CD4-positive, alpha-beta T cell treated with Interleukin-4 for 4 hours (primary cell): ENCODE measurements around the gene SPATA13.

Experiments
- DNase-seq: peaks from one replicate; pipeline ENCODE4 v3.0.0-alpha.2; 2020

SPATA13 gene

DNA sequence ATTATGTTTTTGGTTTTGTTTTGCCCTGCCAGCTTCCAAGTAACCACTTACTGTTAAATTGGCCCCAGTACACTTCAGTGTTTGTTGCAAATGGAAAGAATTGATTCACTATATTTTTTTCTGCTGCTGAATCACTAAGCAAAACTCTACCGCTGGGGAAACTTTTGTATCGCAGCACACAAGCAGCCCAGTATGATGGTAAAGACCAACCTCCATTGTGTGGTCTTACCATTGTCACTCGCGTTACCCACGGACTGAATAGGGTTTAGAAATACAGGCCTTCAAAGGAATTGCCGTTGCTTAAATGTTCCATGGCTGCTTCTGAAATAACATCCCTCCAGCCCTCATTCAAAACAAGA is 7.9 kb downstream of the SPATA13 start:
- no peak for DNase-seq

DNA sequence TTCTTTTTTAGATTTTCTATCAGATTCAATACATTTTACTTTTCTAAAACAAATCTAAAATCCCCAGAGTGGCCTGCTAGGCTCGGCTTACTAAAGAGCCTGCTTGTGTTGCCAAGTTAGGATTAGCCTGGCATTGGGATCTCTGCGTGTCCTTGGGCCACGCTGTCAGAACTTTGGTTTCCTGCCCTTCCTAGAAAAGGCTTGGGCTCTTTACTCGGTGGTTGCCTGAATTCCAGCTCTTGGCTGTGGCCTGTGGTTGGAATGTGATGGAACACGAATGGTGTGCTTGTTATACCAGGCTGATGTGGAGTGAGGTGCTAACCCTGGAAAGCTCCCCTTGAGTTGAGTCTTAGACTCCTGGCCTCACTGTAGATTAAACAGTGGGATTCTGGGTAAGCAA is 8.5 kb downstream of the SPATA13 start:
- no peak for DNase-seq

DNA sequence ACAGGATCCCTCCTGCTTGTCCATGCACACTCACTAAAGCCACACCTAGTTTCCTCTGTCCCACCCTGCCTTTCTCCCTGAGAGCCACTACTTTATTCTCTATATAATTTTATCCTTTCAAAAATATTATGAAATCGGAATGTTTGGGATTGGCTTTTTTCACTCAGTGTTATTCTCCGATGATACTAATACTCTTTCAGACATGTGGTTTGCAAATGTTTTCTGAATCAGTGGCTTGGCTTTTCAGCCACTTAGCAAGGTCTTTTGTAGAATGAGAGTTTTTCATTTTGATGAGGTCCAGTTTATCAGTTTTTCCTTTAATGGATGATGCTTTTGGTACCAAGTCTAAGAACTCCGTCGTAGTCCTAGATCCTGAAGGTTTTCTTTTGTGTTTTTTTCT is 11.6 kb downstream of the SPATA13 start:
- no peak for DNase-seq

DNA sequence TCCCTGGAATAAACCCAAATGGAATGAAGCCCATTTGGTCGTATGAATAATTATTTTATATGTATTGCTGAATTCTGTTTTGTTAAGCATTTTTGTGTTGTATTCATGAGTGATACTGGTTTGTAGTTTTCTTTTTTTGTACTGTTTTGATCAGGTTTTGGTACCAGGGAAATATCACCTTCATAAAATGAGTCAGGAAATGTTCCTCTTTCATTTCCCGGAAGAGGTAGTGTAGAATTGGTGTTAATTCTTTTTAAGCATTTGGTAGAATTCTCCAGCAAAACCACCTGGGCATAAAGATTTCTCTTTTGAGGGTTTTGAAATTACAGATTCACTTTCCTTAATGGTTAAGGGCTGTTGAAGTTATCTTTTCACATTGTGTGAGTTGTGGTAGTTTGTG is 13.3 kb downstream of the SPATA13 start:
- no peak for DNase-seq

DNA sequence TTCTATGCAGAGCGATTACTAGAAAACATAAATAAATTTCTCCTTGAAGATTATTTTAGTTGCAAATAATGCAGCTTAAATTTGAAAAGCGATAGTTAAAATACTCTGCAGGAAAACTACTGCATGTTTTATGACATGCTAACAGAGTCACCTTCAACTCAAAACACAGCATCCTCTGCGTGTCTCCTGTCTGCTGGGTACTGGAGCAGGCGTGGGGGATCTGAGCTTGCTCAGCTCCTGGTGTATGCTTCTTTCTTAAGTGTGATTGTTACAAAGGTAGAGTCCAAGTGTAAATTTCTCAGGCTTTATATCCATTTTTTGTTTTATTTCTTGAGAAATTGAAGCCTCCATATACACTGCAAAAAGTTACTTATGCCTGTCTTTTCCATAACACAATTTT is 15.3 kb downstream of the SPATA13 start:
- DNase-seq: no peak

DNA sequence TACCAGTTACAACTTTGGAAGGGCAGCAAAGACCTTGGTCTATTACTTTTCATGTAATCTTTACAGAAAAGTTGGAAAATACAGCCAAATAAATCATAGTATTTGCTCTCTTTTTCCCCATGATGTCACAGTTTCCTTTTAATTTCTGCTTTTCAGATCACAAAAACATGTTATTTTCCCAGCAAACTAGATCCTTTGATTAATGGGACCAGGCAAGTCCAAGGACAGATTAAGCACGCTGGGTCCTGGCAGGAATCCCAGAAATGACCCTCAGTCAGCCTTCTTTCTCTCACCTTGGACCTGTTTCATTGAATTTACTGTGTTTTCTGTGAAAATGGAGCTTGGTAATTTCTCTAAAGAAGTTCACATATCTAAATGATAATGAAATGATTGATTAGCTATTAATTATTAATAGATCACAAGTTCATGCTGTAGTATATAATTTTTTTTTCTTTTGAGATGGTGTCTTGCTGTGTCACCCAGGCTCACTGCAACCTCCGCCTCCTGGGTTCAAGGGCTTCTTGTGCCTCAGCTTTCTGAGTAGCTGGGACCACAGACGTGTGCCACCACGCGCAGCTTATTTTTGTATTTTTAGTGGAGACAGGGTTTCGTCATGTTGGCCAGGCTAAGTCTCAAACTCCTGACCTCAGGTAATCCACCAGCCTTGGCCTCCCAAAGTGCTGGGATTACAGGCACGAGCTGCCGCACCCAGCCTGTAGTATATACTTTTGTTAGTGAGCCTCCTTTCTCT is 16.0 kb downstream of the SPATA13 start:
- DNase-seq: no peak

DNA sequence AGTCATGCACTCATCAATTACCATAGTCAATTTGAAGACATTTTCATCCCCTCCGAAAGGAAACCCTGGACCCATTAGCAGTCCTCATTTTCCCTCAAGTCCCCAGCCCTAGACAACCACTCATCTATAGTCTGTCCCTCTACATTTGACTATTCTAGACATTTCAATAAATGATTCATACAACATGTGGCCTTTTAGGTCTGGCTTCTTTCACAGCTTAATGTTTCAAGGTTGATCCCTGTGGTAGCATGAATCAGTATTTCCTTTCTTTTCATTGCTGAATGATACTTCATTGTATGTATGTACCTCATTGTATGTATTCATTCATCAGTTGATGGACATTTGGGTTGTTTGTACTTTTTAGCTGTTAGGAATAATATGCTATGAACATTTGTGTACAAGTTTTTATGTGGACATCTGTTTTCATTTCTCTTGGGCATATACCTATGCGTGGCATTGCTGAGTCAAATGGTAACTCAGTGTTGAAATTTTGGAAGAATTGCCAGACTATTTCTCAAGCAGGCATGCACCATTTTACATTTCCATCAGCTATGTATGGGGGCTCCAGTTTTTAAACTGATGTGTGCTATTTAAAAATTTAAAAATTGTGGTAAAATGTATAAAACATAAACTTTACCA is 18.4 kb downstream of the SPATA13 start:
- no peak for DNase-seq

DNA sequence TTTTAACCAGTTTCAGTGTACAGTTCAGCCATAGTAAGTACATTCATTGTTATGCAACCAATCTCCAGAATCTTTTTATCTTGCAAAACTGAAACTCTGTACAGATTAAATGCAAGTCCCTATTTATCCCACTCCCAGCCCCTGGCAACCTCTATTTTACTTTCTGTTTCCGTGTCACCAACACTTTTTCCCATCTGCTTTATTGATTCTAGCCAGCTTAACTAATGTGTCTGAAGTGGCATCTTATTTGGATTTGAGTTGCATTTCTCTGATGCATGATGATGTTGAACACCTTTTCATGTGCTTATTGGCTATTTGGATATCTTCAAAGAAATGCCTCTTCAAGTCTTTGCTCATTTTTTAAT is 18.9 kb downstream of the SPATA13 start:
- DNase-seq: no peak

DNA sequence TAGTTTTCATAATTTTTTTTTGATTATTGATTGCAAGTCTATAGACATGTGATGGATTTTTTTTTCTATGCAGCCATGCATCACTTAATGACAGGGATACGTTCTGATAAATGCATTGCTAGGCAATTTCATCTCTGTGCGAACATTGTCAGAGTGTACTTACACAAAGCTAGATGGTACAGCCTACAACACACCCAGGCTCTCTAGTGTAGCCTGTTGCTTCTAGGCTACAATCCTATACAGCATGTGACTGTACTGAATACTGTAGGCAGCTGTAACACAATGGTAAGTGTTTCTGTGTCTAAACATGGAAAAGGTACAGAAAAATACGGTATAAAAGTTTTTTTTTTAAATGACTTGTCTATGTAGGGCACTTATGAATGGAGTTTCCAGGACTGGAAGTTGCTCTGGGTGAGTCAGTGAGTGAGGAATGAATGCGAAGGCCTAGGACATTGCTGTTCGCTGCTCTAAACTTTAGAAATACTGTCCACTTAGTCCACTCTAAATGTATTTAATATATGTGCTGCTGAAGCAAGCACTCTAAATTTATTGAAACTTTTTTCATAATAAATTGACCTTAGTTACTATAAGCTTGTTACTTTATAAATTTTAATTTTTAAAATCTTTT is 20.3 kb downstream of the SPATA13 start:
- DNase-seq: no peak

DNA sequence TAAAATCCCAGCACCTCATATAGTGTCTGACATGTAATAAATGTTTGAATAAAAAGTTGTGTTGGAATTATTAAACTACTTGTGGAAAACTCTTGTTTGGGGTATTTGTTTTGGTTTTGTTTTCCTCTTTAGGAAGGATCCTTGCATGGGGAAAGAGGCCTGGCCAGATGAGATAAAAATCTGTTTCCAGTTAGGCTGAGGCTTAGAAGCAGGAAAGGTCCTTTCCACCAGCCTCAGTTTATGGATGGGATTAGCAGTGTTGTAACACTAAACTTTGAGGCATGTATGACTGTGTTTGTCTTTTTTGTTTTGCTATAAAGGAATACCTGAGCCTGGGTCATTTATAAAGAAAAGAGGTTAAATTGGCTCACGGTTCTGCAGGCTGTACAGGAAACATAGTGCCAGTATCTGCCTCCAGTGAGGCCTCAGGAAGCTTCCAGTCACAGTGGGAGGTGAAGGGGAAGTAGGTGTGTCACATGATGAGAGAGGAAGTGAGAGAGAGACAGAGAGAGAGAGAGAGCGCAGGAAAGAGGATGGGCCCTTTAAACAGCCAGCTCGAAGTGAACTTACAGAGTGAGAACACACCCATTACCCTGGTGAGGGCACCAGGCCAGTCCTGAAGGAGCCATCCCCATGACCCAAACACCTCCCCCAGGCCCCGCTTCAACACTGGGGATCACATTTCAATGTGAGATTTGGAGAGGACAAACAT is 21.6 kb downstream of the SPATA13 start:
- DNase-seq: no peak

DNA sequence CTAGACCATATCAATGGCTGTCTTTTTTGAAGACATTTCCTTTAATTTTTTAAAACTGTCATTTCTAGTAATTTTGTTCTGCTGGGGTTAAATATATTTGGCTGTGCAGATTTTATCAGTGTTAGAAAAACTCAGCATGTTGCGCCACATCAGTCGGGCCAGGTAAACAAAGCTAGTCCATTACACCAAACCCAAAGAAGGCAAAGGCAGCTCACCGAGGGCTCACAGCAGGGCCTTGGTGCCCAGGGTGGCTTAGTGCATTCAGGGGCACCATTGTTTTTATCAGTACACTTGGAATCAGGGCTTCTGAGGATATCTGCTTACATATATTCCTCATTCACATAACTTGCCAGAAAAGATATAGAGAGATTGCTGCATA is 22.2 kb downstream of the SPATA13 start:
- DNase-seq: no peak

DNA sequence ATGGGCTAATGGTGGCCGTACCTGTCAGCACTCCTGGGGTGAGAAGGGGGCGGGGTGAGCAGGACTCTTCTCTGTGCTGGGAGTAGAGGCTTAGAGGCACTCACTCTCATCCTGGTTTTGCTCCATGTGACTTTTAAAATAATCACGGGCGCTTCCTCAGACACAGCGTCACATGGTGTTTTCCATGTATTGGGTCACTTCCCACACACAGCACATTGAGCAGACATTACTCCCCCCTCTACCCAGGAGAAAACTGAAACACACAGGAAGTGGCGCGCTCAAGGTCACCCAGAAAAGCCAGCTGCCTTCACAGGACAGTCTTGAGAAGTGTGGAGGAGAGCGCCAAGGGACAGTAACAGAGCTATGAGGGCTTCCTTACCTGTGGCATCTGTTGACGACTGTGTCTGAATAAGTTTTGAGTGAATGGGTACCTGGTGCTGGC is 23.2 kb downstream of the SPATA13 start:
- no peak for DNase-seq

DNA sequence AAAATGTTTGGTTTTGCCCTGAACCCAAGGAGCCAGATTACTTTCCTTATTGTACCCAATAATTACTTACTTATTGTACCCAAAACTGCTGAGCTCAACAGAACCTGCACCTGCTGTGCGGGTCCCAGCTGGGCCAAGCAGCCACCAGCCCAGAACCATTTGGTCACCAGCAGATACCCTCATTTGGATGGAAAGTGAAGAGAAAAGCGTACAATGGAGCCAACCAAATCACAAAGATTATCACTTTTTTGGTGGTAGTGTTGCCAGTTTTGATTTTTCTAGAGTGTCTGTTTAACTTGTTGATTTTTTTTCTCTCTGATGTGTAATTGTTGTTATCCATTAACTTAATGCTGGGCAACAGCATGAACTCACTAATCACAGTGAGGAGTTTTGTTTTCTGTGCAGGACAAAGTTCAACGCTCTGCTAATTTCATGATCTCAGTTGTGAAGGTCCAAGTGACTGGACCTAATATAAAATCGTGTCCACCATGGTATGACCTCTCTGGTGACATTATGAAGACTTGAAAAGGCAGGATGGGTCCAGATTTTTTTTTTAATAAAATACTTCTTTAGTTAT is 23.8 kb downstream of the SPATA13 start:
- no peak for DNase-seq

DNA sequence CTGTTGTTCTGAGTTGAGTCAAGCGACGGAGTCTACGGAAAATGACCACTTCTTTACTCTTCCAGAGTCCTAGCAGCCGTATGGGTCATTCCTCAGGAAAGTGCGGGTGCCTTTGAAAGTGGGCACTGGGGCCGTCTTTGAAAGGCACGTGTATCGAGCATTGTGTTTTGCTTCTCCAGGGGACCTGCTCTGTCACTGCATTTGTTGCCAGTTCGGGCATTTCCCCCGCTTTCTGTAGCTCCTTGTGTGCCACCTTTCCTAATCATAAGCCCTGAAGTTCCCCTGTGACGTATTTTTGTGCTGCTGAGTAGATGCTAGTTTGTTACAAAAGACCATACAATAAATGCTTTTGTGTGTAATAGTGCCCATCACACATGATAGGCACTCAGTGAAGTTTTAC is 24.4 kb downstream of the SPATA13 start:
- DNase-seq: no peak

DNA sequence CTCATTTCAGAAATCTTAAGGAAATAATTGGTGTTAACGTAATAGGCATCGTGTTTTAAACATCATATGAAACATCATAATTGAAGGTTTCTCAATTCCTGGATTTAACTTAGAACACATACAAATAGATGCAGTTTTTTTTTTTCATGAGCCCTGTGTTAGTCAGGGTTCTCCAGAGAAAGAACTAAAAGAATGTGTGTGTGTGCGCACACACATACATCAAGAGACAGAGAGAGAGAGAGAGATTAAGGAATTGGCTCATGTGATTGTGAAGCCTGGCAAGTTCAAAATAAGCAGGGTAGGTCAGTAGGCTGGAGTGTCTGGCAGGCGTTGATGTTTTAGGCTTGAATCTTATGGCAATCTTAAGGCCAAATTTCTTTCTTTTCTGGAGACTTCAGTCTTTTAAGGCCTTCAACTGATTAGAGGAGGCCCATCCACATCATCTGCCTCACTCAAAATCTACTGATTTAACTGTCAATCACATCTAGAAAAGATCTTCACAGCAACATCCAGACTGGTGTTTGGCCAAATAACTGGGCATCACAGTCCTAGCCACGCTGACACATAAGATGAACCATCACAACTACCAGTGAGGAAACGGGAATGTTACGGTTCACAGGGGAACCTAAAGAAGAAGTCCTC is 25.2 kb downstream of the SPATA13 start:
- DNase-seq: no peak

DNA sequence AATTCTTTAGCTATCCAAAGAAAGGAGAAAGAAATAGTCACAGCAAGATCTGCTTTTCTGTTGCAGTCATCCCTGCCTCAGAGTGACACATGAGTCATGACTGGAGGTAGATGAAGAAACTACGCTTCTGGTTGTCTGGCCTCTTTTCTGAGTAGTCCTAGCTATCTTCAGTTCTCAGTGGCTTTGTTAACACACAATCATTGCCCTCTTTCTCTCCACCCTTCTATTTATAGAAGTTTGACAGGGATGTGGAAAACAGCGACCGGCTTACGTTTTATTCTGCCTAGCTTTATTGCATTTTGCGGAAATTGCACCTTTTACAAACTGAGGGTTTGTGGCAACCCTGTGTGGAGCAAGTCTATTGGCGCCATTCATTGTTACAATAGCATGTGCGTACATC is 26.7 kb downstream of the SPATA13 start:
- no peak for DNase-seq

DNA sequence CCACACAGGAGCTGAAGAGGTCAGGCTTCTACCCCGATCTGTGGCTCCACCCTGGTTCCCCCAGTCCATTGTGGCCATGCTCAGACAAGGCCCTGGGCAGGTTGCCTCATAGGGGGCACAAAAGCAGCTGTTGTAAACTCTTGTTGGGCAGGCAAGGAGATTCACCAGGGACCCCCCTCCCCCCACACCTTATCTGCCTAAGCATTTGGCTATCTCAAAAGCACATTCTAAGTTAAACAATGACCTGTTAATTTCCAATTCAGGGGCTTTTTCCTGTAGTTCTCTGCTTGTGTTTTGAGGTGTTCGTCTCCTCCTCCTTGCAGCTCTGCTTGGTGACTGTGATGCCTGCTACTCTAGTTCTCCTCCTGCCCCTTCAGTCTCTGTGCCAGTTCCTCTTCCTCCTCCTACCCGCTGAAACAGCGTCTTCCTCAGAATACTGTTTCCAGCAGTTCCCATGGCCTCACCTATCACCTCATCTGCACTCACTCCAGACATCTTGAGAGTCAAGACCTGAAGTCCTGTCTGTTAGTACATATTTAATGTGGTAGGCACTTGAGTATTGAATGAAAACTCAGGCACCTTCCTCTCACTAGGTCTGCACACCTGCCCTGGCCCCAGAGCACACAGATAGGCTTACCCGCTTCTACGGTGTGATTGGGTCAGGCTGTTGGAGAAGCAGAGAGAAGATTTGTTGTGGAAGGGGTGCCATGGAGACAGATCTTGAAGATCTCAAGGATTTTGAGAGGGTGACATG is 31.7 kb downstream of the SPATA13 start:
- no peak for DNase-seq

DNA sequence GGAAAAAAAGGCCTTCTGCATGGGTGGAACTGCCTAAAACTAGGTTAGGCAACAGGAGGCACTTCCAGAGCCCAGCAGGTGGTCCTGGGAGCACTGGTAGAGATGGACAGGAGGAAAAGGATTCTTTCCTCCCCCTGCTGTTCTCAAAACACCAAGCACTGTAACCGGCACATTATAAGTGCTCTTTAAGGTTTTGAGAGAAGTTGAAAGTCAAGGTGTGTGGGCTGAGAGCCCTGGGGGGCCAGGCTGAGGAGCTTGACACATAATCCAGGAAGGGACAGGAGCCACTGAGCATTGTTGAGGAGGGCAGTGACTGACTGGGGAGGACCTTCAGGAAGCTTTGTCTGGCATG is 32.3 kb downstream of the SPATA13 start:
- DNase-seq: no peak

DNA sequence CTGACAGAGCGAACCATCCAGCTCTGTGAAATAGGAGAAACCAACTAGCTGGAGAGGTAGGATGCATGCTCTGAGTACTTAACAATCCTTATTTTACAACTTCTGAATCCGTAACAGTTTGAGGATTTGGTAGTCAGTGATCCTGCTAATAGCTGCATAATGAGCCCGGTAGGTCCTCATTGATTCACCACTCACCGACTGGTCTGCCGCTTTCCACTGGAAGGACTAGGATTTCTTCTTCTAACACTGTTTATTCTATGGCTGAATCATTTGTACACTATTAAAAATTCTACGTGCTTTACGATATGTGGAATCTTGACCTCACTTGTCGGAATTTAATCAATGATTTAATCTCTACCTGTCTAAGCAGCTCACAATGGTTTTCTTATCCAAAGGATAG is 33.9 kb downstream of the SPATA13 start:
- no peak for DNase-seq

DNA sequence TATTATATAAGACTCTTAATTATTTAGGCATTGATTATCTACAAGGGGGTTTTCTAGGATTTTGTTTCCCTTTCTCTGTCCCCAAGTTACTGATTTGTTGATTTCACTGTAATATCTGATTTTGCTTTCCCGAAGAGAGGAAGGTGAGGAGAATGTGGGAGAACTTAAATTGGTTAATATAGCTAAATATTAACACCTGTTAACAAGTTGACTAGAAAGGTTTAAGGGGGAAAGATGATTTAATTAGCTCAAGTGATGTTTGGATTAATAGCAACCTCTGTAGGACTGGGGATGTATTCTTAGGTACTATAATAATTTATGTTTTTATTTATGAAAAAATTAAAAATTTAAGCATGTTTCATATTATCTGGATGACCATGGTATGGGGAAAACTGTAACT is 35.1 kb downstream of the SPATA13 start:
- DNase-seq: no peak

DNA sequence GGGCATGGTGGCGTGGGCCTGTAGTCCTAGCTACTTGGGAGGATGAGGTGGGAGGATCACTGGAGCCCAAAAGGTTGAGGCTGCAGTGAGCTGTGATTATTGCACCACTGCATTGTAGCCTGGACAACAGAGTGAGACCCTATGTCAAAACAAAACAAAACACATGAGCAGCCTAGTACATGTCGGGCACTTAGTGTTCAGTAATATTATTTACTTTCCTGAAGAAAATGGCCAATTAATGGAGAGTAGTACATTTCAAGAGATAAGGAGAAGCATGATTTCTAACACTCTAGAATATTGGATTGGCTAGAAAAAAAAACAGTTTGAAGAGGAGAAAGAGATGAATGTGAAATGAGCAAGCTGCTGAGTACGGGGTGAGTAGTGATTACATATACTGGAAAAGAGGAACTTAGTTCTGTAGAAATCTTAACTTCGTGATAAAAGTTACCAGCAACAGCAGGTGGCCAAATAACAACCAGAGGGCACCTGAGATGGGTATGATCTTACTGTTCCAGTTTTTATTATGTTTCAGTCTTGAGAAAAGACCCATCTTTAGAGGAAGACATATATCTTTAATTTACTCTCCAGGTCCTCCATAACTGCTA is 36.2 kb downstream of the SPATA13 start:
- no peak for DNase-seq

DNA sequence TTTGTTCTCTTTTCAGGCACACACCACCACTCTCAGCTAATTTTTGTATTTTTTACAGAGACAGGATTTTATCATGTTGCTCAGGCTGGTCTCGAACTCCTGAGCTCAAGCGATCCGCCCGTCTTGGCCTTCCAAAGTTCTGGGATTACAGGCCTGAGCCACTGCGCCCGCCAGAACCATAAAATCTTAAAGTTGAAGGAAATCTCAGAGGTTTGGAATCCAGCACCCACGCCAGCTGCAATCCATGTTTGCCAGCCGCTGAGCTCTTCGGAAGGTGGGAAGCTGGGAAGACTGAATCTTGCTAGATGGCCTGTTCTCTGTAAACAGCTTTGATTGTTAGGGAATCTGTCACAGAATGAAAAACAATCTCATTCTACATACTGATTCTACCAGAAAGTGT is 38.5 kb downstream of the SPATA13 start:
- no peak for DNase-seq
